Breast epithelium (tissue), 3 donors: ENCODE data around the gene CHSY3.

Experiments used
- POLR2A ChIP-seq: fragments of 450-650 bp; IDR thresholded peaks from one replicate; pipeline ENCODE4 v1.6.1; 2016; ENCODE audit warnings: antibody characterized with exemption, mild to moderate bottlenecking, moderate library complexity
- POLR2AphosphoS5 ChIP-seq, 3 donors: sonication (generic); formaldehyde crosslinking; IDR thresholded peaks; one replicate each; pipeline ENCODE4 v1.6.1; 2017; ENCODE audit warnings: antibody characterized with exemption in 3 of 3
- TF ChIP-seq, protein P1 (sequence below), 3 donors: fragments of 450-650 bp; IDR thresholded peaks; one replicate each; pipeline ENCODE4 v1.5.1; 2016 to 2017; ENCODE audit warnings: antibody characterized with exemption in 3 of 3, mild to moderate bottlenecking in 3 of 3, moderate library complexity in 3 of 3

- TF ChIP-seq POLR2A (no peak), POLR2AphosphoS5 (IDR thresholded peaks at IDR 0.05) (no peak)
- TF ChIP-seq, protein P1, sequence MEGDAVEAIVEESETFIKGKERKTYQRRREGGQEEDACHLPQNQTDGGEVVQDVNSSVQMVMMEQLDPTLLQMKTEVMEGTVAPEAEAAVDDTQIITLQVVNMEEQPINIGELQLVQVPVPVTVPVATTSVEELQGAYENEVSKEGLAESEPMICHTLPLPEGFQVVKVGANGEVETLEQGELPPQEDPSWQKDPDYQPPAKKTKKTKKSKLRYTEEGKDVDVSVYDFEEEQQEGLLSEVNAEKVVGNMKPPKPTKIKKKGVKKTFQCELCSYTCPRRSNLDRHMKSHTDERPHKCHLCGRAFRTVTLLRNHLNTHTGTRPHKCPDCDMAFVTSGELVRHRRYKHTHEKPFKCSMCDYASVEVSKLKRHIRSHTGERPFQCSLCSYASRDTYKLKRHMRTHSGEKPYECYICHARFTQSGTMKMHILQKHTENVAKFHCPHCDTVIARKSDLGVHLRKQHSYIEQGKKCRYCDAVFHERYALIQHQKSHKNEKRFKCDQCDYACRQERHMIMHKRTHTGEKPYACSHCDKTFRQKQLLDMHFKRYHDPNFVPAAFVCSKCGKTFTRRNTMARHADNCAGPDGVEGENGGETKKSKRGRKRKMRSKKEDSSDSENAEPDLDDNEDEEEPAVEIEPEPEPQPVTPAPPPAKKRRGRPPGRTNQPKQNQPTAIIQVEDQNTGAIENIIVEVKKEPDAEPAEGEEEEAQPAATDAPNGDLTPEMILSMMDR (IDR thresholded peaks at IDR 0.05), result no peak
Measured at GRCh38 chr5:129909225-129909624, 5.0 kb downstream of the CHSY3 start.
